K562 (cell line): ENCODE results near the gene SNRPB. TPM values are rescaled to one million over a fixed set of nuclear protein-coding genes. Genes with fewer than 3 reads are reported as not detected.

Experiments used
- CREB3 ChIP-seq: fragments of 450-650 bp; conservative IDR thresholded peaks from 2 replicates; pipeline ENCODE4 v1.6.1; 2016; ENCODE audit warnings: missing genetic modification characterization, low read depth, mild to moderate bottlenecking, missing compliant biosample characterization, moderate library complexity
- CREB5 ChIP-seq: fragments of 250-450 bp; sonication (Bioruptor Pico); IDR thresholded peaks from 2 replicates; pipeline ENCODE4 v1.5.0; 2020; ENCODE audit warnings: mild to moderate bottlenecking
- DDX20 ChIP-seq: fragments of 450-650 bp; IDR thresholded peaks from 2 replicates; pipeline ENCODE4 v1.6.1; 2016; ENCODE audit warnings: missing genetic modification characterization, low read depth, mild to moderate bottlenecking, missing compliant biosample characterization, moderate library complexity
- GABPA ChIP-seq: fragments of 200-800 bp; sonication (Bioruptor generic); conservative IDR thresholded peaks from 2 replicates; pipeline ENCODE4 v1.6.1; 2016; ENCODE audit warnings: low read depth, missing genetic modification characterization, missing compliant biosample characterization
- MBD2 ChIP-seq: sonication (generic); IDR thresholded peaks from 2 replicates; pipeline ENCODE4 v1.6.1; 2016; ENCODE audit warnings: low read depth, borderline replicate concordance
- NBN ChIP-seq: fragments of 450-650 bp; IDR thresholded peaks from 2 replicates; pipeline ENCODE4 v1.6.1; 2016; ENCODE audit warnings: low read depth, mild to moderate bottlenecking
- NFE2 ChIP-seq: IDR thresholded peaks from 2 replicates; pipeline ENCODE4 v1.6.1; 2014; ENCODE audit warnings: antibody characterized with exemption, low read depth
- NFIX ChIP-seq: fragments of 250-450 bp; sonication (Bioruptor Pico); IDR thresholded peaks from 2 replicates; pipeline ENCODE4 v1.4.0; 2020; ENCODE audit warnings: low read depth, mild to moderate bottlenecking, moderate library complexity
- PBX2 ChIP-seq, 2 experiments: IDR thresholded peaks in 1 of 2; conservative IDR thresholded peaks in 1 of 2; 2 replicates each; pipeline ENCODE4 v1.6.1; 2016; ENCODE audit warnings: low read depth in 2 of 2, mild to moderate bottlenecking in 1 of 2, missing compliant biosample characterization in 1 of 2, missing genetic modification characterization in 1 of 2, moderate library complexity in 1 of 2
- PTRF ChIP-seq: fragments of 450-650 bp; IDR thresholded peaks from 2 replicates; pipeline ENCODE4 v1.6.1; 2016; ENCODE audit warnings: mild to moderate bottlenecking, missing genetic modification characterization, missing compliant biosample characterization
- SAFB2 ChIP-seq: fragments of 200-400 bp; formaldehyde crosslinking; IDR thresholded peaks from 2 replicates; pipeline ENCODE4 v1.6.1; 2018; ENCODE audit warnings: borderline replicate concordance, low read length, low read depth, moderate library complexity; ENCODE audit not compliant: severe bottlenecking
- TFAM ChIP-seq: fragments of 250-450 bp; sonication (Bioruptor Pico); conservative IDR thresholded peaks from 2 replicates; pipeline ENCODE4 v1.5.0; 2021; ENCODE audit warnings: mild to moderate bottlenecking, moderate library complexity
- TOE1 ChIP-seq, 2 experiments: fragments of 450-650 bp in 1 of 2; sonication (generic) in 1 of 2; formaldehyde crosslinking in 1 of 2; IDR thresholded peaks; 2 replicates each; pipeline versions ENCODE4 v1.7.1 to v1.8.0; 2016 to 2022; ENCODE audit warnings: borderline replicate concordance in 2 of 2, mild to moderate bottlenecking in 2 of 2, antibody characterized with exemption in 1 of 2, inconsistent platforms in 1 of 2, low read depth in 1 of 2, missing genetic modification reagents in 1 of 2, moderate library complexity in 1 of 2
- ZBTB9 ChIP-seq: fragments of 450-650 bp; formaldehyde crosslinking; IDR thresholded peaks from 2 replicates; pipeline ENCODE4 v1.4.0; 2020; ENCODE audit warnings: mild to moderate bottlenecking, moderate library complexity
- ZKSCAN1 ChIP-seq: fragments of 150-350 bp; IDR thresholded peaks from 2 replicates; pipeline ENCODE4 v1.6.1; 2016; ENCODE audit warnings: low read depth, low read length
- ZNF12 ChIP-seq: sonication (generic); formaldehyde crosslinking; IDR thresholded peaks from 2 replicates; pipeline ENCODE4 v1.4.0; 2020; ENCODE audit warnings: mild to moderate bottlenecking, missing genetic modification reagents
- ZNF586 ChIP-seq: fragments of 450-650 bp; formaldehyde crosslinking; conservative IDR thresholded peaks from 2 replicates; pipeline ENCODE4 v1.4.0; 2020; ENCODE audit warnings: mild to moderate bottlenecking, moderate library complexity
- ZNF780A ChIP-seq: fragments of 250-450 bp; sonication (Bioruptor Pico); IDR thresholded peaks from 2 replicates; pipeline ENCODE4 v1.5.0; 2021; ENCODE audit warnings: mild to moderate bottlenecking
- polyA plus RNA-seq, 8 experiments: library from polyadenylated mRNA; depleted of rRNA in 4 of 8; stranded (reverse) in 5 of 8; unstranded in 3 of 8; fragments of >200 nt; fragmentation: Nextera tagmentation in 2 of 8; fragmentation: Illumina TruSeq in 1 of 8; extraction: Ambion mirVana in 2 of 8; extraction: Trizol in 1 of 8; gene quantifications; 2 replicates each; pipeline versions ENCODE4 v1.2.1 to v1.2.3, GENCODE V29; 2011 to 2014; ENCODE audit warnings: inconsistent platforms in 1 of 8, missing spikeins in 1 of 8
- total RNA-seq, 7 experiments: library from RNA; depleted of rRNA in 6 of 7; stranded (reverse); fragments of >200 nt in 6 of 7; fragmentation: Illumina TruSeq in 2 of 7; extraction: Trizol in 2 of 7; gene quantifications; 2 replicates each; pipeline versions ENCODE4 v1.2.1 to v1.2.3, GENCODE V29; 2011 to 2021; ENCODE audit warnings: low replicate concordance in 1 of 7

Gene SNRPB
- total and polyA plus RNA-seq, 9 of the 15 experiments (the other 6 are each of a cell fraction or from before 2014, with no cell fraction given): 13.1 to 615 (median 266) TPM

- TF ChIP-seq PBX2 (CRISPR knock-in tag; IDR thresholded peaks at IDR 0.05; ENCODE audit: low read depth): no peak
- TF ChIP-seq PBX2 (tag; conservative IDR thresholded peaks at IDR 0.05; ENCODE audit: low read depth): peak; percentile 68
- TF ChIP-seq NFE2: no peak
- TF ChIP-seq DDX20 (tag): no peak
- TF ChIP-seq TOE1 (IDR thresholded peaks at IDR 0.05; ENCODE audit: borderline replicate concordance): 0 out of 2 replicates have a peak, but pooled peaks have one; percentile 12
- TF ChIP-seq TOE1 (CRISPR knock-in tag; IDR thresholded peaks at IDR 0.05; ENCODE audit: borderline replicate concordance, low read depth): no peak
- no peak for TF ChIP-seq PTRF (tag)
- no peak for TF ChIP-seq TFAM (CRISPR knock-in tag)
- TF ChIP-seq ZNF780A: no peak
- no peak for TF ChIP-seq ZNF586 (CRISPR knock-in tag)
- TF ChIP-seq CREB5: no peak
- peak; percentile 48; the same call in 1 of the 2 replicates for TF ChIP-seq ZNF12 (CRISPR knock-in tag)
- TF ChIP-seq CREB3: 0 out of 2 replicates have a peak, but pooled peaks have one; percentile 45
- no peak for TF ChIP-seq ZKSCAN1
- TF ChIP-seq GABPA (tag): peak; percentile 98
- no peak for TF ChIP-seq NFIX (CRISPR knock-in tag)
- TF ChIP-seq SAFB2: no peak
- no peak for TF ChIP-seq ZBTB9 (CRISPR knock-in tag)
- TF ChIP-seq NBN: no peak
- peak; percentile 72 for TF ChIP-seq MBD2
These were observed 38.3 kb upstream of the SNRPB start, which contains the start of gene ZNF343 (continued) for GRCh38 chr20:2508631-2509467.
